Lung (tissue), 13 donors: ENCODE measurements around the gene CASP8. TPM values are rescaled to one million over a fixed set of nuclear protein-coding genes. Genes with fewer than 3 reads are reported as not detected.

Experiments used
- ATAC-seq: fragments of 200-7000 bp; cut with Tn5 transposase; one replicate; pipeline ENCODE4 v1.9.1; 2020; ENCODE audit warnings: moderate number of reproducible peaks; ENCODE audit not compliant: insufficient read depth, low FRiP score
- DNase-seq, 3 donors: peaks; one replicate each; pipeline ENCODE4 v3.0.0-alpha.2; 2013 to 2017
- H3K27ac ChIP-seq, 2 donors: one replicate each; pipeline ENCODE4 v1.5.1; 2013; ENCODE audit warnings: mild to moderate bottlenecking in 2 of 2, moderate library complexity in 2 of 2, control low read depth in 1 of 2, inconsistent platforms in 1 of 2, low read depth in 1 of 2, low read length in 1 of 2
- H3K27me3 ChIP-seq, 3 donors: one replicate each; pipeline ENCODE4 v1.5.1; 2013; ENCODE audit warnings: low read length in 2 of 3; ENCODE audit not compliant: control insufficient read depth in 3 of 3, insufficient read depth in 3 of 3
- H3K36me3 ChIP-seq, 4 donors: one replicate each; pipeline ENCODE4 v1.5.1; 2013; ENCODE audit warnings: low read length in 4 of 4, mild to moderate bottlenecking in 1 of 4, moderate library complexity in 1 of 4; ENCODE audit not compliant: control insufficient read depth in 4 of 4, insufficient read depth in 4 of 4
- H3K4me1 ChIP-seq, 5 donors: one replicate each; pipeline ENCODE4 v1.5.1; 2013; ENCODE audit warnings: low read length in 5 of 5, mild to moderate bottlenecking in 2 of 5, moderate library complexity in 1 of 5; ENCODE audit not compliant: control insufficient read depth in 5 of 5, insufficient read depth in 5 of 5
- H3K4me3 ChIP-seq: one replicate; pipeline ENCODE4 v1.5.1; 2013; ENCODE audit warnings: mild to moderate bottlenecking, control low read depth, moderate library complexity
- H3K9ac ChIP-seq, 2 donors: one replicate each; pipeline ENCODE4 v1.5.1; 2013; ENCODE audit warnings: low read length in 2 of 2, control low read depth in 1 of 2; ENCODE audit not compliant: insufficient read depth in 1 of 2
- H3K9me3 ChIP-seq, 4 donors: one replicate each; pipeline ENCODE4 v1.5.1; 2013; ENCODE audit warnings: low read length in 3 of 4, mild to moderate bottlenecking in 1 of 4, moderate library complexity in 1 of 4; ENCODE audit not compliant: control insufficient read depth in 4 of 4, insufficient read depth in 3 of 4
- WGBS, 2 donors: extraction: QIAGEN DNeasy Blood & Tissue Kit; methylation state at CpG; one replicate each; pipeline ENCODE4 v1.1.7; 2013; 5-methylcytosine and 5-hydroxymethylcytosine counted together
- polyA plus RNA-seq, 2 donors: library from polyadenylated mRNA; stranded (reverse); fragments of 200-250 nt; gene quantifications; one replicate each; pipeline ENCODE4 v1.2.1, GENCODE V29; 2013
- small RNA-seq: library from RNA; depleted of rRNA; stranded (forward); fragments of <200 nt; gene quantifications from one replicate; pipeline ENCODE3, GENCODE V24; 2014; ENCODE audit warnings: low replicate concordance
- total RNA-seq, 2 donors: library from RNA; depleted of rRNA in 1 of 2; stranded (reverse); fragments of >200 nt in 1 of 2; gene quantifications; one replicate each; pipeline ENCODE4 v1.2.1, GENCODE V29; 2014 to 2021
- TF ChIP-seq, protein P1 (sequence below): IDR thresholded peaks from 2 replicates; pipeline ENCODE4 v1.5.1; 2012; ENCODE audit warnings: mild to moderate bottlenecking; ENCODE audit errors: control extremely low read depth, extremely low read depth
- donor health status: control.
- donor health status: control.
- donor health status: Bipolar disorder and iron deficiency.
- donor health status: healthy.
- donor health status: DM: yes; HTN: yes; CAD: no.

The CASP8 gene
- total and polyA plus RNA-seq, 4 donors: 18.2 to 32.3 (median 23.5) TPM

DNA sequence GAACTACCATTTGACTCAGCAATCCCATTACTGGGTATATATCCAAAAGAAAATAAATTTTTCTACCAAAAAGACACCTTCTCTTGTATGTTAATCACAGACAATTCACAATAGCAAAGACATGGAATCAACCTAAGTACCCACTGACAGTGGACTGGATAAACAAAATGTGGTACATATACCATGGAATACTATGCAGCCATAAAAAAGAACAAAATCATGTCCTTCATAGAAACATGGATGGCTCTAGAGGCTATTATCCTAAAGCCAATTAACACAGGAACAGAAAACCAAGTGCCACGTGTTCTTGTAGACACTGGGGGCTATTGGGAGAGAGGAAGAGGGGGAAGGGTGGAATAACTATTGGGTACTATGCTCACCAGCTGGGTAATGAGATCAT, 69.1 kb downstream of the CASP8 start:
- ATAC-seq (no peak), DNase-seq (no peak)
- Histone ChIP-seq H3K27me3 (no peaks in the 10 kb centered on the region), H3K9me3 (peaks cover 0 to 2% (median 0%) of the 10 kb centered on the region in 4 donors), H3K36me3 (peaks cover 0 to 3% (median 0%) of the 10 kb centered on the region in 4 donors), H3K4me1 (no peaks in the 10 kb centered on the region), H3K4me3 (no peak overlapping the region), H3K9ac (no peak overlapping the region), H3K27ac (no peak overlapping the region)
- 43 to 61% methylated on average over 1 of the region's 1 CpG for WGBS, 2 donors
- TF ChIP-seq, protein P1, sequence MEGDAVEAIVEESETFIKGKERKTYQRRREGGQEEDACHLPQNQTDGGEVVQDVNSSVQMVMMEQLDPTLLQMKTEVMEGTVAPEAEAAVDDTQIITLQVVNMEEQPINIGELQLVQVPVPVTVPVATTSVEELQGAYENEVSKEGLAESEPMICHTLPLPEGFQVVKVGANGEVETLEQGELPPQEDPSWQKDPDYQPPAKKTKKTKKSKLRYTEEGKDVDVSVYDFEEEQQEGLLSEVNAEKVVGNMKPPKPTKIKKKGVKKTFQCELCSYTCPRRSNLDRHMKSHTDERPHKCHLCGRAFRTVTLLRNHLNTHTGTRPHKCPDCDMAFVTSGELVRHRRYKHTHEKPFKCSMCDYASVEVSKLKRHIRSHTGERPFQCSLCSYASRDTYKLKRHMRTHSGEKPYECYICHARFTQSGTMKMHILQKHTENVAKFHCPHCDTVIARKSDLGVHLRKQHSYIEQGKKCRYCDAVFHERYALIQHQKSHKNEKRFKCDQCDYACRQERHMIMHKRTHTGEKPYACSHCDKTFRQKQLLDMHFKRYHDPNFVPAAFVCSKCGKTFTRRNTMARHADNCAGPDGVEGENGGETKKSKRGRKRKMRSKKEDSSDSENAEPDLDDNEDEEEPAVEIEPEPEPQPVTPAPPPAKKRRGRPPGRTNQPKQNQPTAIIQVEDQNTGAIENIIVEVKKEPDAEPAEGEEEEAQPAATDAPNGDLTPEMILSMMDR: no peak

Small RNAs within 50 kb of the gene (small RNA-seq; reads per million reads assigned to genes)
- gene MTND4LP13: not detected

Other genes starting within 250 kb of the CASP8 start
- gene HYCC2, start 188.9 kb upstream of the CASP8 start, total RNA-seq: 10 to 100 TPM; 25.2 to 36.4 TPM
- 1 to 10 TPM; 5.7 to 6.7 TPM for gene HYCC2, start 188.9 kb upstream of the CASP8 start, polyA plus RNA-seq
- gene NDUFB3, start 188.5 kb upstream of the CASP8 start, total RNA-seq: 10 to 100 TPM; 46.2 to 71.5 TPM
- gene NDUFB3, start 188.5 kb upstream of the CASP8 start, polyA plus RNA-seq: 10 to 100 TPM; 86.7 to 87.5 TPM
- 100 to 1,000 TPM; 294 to 345 TPM for gene CFLAR, start 144.4 kb upstream of the CASP8 start, total RNA-seq
- gene CFLAR, start 144.4 kb upstream of the CASP8 start, polyA plus RNA-seq: 100 to 1,000 TPM; 101 to 182 TPM
- gene CASP10, start 77.4 kb upstream of the CASP8 start, total RNA-seq: 10 to 100 TPM; 24.3 to 74.4 TPM
- 1 to 10 TPM; 8.9 to 9.1 TPM for gene CASP10, start 77.4 kb upstream of the CASP8 start, polyA plus RNA-seq
- gene FLACC1, start 96.8 kb downstream of the CASP8 start, total RNA-seq: 1 to 10 TPM; 8.0 to 8.6 TPM
- gene FLACC1, start 96.8 kb downstream of the CASP8 start, polyA plus RNA-seq: 1 to 10 TPM; 1.0 to 1.9 TPM
- 10 to 100 TPM; 44.3 to 62.7 TPM for gene TRAK2, start 190.9 kb downstream of the CASP8 start, total RNA-seq
- 10 to 100 TPM; 13.1 to 14.0 TPM for gene TRAK2, start 190.9 kb downstream of the CASP8 start, polyA plus RNA-seq
- gene STRADB, start 191.2 kb downstream of the CASP8 start, total RNA-seq: 10 to 100 TPM; 13.9 to 58.6 TPM
- gene STRADB, start 191.2 kb downstream of the CASP8 start, polyA plus RNA-seq: 10 to 100 TPM; 10.3 to 19.7 TPM